NCI-H2196 (cell line): Measurements from ENCODE around the gene ADGRG4.

Source experiments
- DNase-seq: peaks from one replicate; lab custom pipeline; 2025; ENCODE audit not compliant: unreplicated experiment; lab: John Stamatoyannopoulos, UW

ADGRG4 gene

DNA sequence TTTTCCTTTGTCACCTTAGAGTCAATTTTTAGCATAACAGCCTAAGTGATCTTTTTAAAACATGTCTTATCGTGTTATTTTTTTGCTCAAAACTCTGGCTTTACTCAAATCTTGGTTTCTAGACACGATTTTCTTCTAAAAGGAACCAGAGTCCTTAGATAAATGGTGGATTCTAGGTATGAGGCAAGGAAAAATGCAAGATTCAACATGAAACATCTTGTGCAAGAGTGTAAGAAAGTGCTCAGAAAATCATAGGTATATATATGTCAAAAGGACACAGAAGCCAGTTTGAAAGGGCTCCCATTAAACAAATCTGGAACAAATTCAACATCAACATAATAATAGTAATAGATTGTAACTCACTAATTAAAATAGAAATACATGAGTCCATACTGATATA is 8.1 kb upstream of the ADGRG4 start:
- DNase-seq, result no peak

DNA sequence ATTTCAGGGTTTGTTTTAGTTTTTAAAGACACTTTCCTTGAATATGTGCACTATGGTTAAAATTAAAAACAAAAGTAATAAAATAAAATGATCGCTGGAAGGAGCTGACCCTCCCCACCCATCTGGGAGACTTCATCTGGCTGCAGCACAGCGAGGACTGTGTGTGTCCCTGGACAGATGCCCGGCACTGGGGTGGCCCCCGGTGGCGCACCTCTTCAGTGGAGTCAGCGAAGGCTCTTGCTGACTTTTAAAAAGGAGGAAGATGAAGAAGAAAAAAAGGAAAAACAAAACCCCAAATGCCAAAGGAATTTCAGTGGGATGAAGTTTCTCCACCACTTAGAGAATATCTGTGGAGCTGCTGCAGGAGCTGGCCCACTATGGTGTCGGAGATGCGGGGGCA is 5.4 kb upstream of the ADGRG4 start:
- no peak for DNase-seq

DNA sequence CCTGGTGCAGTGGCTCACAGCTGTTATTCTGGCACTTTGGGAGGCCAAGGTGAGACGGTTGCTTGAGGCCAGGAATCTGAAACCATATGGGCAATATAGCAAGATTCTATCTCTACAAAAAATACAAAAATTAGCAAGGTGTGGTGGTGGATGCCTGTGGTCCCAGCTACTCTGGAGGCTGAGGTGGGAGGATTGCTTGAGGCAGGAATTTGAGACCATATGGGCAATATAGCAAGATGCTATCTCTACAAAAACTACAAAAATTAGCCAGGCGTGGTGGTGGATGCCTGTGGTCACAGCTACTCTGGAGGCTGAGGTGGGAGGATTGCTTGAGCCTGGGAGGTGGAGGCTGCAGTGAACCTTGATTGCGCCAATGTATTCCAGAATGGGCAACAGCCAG is 2.3 kb downstream of the ADGRG4 start:
- DNase-seq, result no peak

DNA sequence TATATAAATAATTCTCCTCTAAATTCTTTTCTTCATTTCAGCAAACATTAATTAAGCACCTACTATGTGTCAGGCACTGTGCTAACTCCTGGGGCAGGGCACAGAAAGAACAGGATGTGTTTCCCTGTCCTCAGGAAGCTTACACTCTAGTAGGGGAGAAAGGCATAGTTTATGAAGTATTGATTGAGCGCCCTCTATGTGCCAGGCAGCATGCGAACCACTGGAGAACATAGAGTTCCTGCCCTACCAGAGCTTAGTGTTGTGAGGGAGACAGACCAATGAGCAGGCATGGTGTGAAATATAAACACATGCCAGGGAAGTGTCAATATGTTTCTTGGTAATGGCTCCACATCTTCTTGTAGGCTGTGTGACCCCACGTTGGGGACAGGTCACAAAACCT is 3.7 kb downstream of the ADGRG4 start:
- DNase-seq, result no peak

DNA sequence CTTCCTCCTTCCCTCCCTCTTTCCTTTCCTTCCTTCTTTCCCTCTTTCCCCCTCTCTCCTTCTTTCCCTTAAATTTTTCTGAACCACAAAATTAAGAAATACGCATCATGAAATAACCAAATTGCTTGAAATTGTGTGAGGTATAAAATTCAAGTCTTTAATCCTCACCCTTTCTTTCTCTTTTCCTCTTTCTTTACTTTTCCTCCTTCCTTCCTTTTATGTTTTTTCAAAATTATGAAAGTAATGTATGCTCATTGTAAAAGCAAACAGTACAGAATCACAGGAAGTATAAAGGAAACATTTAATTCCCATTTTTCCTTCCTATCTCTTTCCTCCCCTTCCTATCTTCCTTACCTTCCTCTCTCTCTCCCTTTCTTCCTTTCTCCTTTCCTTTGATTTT is 5.4 kb downstream of the ADGRG4 start:
- DNase-seq, result no peak

DNA sequence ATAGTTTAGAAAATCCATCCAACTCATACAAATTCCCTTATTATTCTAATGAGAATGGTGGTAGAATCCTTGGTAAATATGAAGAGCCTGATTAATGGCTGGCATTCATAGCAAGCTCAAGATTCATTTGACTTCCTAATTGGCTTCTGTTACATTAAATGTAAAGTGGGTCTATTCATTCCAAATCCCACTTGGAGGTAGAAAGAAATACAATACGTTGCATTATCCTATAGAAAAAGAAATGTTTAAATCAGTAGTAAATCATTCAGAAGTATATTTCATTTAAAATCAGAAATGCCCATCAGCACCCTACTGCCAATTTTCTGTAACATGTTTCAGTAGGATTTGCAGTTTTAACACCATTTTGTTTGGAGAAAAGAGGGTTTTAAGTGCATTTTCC is 6.7 kb downstream of the ADGRG4 start:
- DNase-seq, result no peak

DNA sequence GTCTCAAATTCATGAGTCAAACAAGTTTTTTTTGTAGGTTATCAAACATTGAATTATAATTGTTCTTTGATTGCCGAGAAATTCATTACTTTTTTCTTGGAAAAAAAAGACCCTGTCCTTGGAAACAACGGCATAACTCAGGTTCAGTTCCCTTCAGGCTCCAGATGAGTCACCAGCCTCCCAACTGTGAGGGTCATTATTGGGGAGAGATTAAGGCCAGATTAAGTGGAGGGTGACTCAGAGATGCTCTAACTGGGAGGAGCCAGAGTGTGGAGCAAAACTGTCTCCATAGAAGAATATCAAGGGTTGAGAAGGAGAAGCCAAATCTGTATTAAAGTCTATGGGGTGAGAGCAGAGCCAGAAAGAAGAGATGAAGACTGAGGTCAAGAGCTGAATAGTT is 9.6 kb downstream of the ADGRG4 start:
- DNase-seq, result no peak

DNA sequence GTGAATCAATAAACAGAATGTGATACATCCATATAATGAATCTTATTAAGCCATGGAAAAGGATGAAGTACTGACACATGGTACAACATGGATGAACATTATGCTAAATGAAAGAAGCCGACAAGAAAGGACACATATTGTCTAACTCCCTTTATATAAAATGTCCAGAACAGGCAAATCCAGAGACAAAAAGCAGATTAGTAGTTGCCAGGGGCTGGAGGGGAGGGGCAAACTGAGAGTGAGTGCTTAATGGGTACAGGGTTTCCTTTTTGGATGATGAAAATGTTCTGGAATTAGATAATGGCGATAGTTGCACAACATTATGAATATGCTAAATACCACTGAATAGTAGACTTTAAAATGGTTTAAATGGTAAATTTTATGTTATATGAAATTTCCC is 17.4 kb downstream of the ADGRG4 start:
- no peak for DNase-seq

DNA sequence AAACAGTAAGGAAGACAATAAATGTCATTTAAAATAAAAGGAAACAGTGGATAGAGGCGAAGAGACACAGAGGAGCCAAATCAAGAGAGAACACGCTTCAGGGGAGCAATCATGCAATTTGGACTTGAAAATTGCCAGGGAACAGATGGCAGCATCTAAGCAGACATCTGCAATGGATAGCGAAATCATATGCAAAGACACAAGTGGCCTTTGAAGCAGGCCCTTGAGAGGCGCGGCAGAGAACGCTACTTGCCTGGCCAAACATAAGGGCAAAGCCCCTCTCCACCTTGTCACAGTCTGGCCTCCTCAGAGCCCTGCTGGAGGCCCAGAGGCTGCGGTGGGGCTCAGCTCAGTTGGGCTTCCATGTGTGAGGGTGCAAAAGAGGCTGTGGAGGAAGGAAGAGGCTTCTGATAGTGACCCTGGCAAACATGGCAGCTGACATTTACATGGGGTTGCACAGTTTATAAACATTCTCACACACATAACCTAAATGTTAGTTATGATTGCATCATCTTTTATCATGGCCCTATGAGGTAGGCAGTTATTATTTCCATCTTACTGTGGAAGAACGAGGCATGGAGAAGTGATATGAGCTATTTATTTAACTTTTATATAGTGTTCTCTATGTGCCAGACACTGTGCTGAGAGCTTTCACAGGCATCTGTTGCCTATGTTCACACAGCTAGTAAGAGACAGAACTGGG is 18.3 kb downstream of the ADGRG4 start:
- DNase-seq, result no peak

DNA sequence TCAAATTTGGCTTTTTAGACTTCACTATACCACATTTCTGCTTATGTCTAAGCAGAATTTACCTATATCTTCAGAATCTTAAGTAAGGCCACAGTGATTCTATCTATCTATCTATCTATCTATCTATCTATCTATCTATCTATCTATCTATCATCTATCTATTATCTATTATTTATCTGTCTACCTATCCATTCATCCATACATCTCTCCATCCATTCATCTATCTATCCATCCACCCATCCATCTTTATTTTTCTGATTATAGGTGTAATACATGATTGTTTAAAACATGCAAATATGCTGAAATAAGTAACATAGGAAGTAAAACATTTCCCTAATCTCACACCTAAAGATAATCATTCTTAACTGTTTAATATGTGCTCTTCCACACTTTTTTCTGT is 18.8 kb downstream of the ADGRG4 start:
- no peak for DNase-seq

DNA sequence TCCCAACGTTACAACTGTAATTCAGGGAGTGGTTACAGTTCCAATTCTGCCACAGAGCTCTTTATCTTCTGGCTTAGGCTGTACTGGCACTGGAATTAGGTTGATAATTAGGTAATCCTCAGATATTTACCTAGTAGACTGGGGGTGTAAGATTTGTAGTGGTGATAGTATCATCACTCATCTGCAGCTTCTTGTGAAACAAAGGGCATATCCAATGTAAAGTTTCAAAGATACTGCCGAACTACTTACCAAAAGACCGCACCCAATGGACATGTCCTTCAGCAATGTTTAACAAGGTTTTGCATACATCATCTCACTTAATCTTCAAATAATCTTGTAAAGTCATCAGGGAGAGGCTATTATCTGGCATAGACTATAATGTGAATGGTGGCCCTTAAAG is 20.8 kb downstream of the ADGRG4 start:
- DNase-seq, result no peak

DNA sequence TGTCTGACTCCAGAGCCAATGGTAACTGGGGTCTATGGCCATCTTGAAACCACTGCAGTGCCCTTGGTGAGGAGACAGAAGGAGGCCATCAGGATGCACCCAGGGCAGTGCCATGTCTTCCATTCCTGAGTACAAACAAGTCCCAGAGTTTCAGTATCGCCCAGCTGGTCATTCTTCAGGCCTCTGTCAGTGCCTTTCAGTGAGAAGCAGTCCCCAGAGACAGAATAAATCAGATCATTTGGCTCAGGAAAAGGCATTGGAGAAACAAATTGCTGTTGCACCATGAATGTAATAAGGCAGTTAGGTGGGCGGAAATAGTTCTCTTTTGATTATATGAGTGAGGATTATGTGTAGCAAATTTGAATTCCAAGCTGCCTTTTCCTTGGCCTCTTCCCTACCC is 21.3 kb downstream of the ADGRG4 start:
- no peak for DNase-seq

DNA sequence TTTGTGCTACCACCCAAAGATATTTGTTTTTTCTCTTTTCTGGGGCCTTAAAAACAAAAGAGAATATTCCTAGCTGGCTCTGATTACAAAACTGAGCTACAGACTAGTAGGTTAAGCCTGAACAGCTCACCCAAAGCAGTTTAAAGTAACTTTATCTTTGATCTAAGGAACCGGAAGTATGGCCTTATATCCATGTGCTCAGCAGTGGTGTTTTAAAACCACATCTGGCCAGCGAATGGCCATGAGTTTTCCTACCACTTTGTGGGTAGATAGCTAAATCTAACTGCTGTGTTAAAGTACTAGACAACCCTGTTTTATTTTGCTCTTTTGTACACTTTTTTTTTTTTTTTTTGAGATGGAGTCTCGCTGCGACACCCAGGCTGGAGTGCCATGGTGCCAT is 24.6 kb downstream of the ADGRG4 start:
- DNase-seq, result no peak

DNA sequence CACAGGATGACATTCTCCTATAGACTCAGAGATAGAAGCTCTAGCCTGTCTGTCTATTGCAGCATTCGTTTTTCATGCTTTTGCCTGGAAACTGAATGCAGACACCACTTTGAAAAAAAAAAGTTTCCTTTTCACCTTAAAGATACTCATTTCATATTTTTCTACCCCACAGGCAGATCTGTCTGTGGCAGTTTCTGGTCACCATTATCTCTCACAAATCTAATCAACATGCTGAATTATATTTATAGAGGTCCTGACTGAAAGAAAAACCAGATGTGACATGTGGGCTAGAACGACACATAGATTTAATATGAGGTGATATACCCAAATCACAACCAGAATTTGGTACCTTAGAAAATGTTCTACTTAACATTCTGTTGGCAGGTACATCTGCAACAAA is 28.2 kb downstream of the ADGRG4 start:
- DNase-seq, result no peak

DNA sequence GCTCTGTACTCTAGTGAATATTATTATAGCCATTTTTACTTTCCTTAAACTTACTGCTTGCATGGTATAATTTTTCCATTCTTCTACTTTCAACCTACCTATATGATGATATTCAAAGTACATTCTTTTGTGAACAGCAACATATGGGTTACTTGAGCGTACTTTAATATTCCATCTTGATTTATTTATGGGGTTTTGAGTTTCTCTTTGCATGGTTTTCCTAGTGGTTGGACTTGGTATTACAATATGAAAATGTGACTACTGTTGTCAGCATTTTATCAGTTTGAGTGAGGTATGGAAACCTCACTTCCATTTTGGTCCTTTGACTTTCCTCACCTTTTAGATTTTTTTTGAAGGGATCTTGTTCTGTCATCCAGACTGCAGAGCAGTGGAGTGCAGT is 35.9 kb downstream of the ADGRG4 start:
- no peak for DNase-seq

DNA sequence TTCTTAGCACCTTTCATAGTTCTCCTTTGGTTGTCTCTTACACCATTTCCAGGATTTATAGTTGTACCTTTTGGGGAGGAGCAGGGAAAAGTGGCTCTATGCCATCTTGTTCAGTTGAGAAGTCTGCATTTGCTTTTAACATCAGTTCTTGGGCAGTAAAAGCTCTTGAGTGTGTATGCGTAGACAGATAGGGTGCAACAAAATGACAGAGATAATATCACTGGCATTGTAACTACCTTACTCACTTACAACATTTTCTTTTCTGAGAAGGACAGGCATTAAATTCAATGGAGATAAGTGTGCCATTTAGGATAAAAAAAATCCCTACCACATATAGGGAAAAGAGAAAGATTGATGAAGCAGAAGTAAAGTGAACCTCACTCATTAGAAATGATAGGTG is 38.9 kb downstream of the ADGRG4 start:
- DNase-seq, result no peak

DNA sequence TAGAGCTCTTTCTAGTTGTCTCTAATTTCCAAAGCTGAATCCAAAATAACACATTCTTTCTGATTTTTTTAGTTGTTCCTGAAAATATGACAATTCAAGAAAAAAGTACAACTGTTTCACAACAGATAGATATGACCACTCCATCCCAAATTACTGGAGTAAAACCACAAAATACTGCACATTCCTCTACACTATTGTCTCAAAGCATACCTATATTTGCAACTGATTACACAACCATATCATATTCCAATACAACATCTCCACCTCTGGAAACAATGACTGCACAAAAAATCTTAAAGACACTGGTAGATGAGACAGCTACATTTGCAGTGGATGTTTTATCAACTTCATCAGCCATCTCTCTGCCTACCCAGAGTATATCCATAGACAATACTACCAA is 43.6 kb downstream of the ADGRG4 start:
- no peak for DNase-seq

DNA sequence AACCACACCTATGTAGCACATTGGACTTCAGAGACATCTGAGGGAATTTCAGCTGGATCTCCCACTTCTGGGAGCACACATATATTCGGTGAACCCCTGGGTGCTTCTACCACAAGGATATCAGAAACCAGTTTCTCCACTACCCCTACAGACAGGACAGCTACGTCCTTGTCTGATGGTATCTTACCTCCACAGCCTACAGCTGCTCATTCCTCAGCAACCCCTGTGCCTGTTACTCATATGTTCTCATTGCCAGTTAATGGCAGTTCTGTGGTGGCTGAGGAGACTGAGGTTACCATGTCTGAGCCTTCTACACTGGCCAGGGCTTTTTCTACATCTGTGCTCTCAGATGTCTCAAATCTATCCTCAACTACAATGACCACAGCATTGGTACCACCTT is 45.7 kb downstream of the ADGRG4 start:
- no peak for DNase-seq

DNA sequence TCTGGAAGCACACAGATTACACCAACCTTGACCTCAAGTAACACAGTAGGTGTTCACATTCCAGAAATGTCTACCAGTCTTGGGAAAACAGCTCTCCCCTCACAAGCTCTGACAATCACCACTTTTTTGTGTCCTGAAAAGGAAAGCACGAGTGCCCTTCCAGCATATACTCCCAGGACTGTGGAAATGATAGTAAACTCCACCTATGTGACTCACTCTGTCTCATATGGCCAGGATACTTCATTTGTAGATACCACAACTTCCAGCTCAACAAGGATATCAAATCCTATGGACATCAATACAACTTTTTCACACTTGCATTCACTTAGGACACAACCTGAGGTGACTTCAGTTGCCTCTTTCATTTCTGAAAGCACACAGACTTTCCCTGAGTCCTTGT is 46.9 kb downstream of the ADGRG4 start:
- no peak for DNase-seq

DNA sequence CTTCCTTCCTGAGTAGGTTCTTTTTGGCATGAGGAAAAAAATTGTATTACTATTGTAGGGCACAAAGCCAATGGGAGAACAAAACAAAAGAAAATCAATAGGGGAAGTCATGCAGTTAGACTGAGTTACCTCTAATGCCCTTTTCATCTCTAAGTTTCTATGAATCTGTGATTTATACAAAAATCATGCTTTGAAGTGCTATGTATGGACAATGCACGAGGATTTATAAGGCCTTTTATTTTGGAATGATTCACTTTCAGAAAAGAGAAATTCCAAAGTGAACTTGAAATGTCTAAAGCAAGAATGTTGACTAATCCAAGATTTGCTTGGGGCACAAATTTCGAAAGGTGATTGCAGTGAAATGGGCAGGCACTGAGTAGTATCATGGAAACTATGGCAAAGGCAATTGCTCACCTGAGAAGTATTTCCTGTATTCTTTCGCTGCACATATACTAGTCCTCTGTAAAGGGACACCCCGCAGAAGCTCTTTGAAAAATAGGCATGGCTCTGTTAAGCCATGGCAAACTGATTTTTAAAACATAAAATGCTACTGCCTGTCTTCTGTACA is 52.8 kb downstream of the ADGRG4 start:
- DNase-seq, result no peak

DNA sequence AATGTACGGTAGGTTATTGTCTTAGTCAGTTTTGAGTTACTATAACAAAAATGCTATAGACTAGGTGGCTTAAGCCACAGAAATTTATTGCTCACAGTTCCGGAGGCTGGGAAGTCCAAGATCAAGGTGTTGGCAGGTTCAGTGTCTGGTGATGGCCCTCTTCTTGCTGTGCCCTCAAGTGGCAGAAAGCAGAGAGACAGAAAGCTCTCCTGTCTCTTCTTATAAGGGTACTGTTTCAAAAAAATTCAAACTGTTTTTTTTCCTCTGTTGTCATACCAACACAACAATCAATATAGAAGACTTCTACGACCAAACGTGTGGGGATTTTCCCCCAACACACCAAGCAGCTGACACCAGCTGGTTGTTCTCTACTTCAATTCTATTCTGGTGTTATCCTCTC is 53.4 kb downstream of the ADGRG4 start:
- no peak for DNase-seq

DNA sequence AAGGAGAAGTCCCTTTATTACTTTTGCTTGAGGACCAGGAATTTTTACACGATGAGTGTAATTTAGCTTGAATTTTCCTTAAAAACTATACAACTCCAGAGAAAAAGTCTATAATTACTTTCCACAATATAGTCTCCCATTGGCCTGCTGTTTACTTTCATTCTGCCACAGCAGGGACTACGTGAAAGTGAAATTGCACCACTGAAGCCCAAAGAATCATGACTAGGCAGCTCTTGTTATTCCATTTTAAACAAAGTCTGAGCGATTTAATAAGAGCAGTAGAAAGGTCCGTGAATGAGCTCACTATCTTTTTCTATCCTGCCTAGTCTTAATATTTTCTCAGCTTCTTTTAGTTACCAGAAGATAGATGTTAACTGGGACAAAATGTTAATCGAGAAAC is 68.6 kb downstream of the ADGRG4 start:
- no peak for DNase-seq

DNA sequence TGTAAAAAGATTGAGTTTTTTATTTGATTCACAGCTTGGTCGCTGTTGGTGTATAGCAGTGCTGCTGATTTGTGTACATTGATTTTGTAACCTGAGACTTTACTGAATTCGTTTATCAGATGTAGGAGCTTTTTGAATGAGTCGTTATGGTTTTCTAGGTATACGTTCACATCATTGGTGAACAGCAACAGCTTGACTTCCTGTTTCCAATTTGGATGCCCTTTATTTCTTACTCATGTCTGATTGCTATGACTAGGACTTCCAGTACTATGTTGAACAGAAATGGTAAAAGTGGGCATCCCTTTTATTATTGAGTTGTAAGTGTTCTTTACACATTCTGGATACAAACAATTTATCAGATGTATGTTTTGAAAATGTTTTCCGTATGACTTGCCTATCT is 76.0 kb downstream of the ADGRG4 start:
- DNase-seq, result no peak
